ENCODE measurements around the gene SERINC2.
"Not testable (repeated sequence)": the region's sequence is repeated elsewhere in the genome, so short reads cannot be mapped to it uniquely, and the experiment has no call there.

Gene SERINC2

DNA sequence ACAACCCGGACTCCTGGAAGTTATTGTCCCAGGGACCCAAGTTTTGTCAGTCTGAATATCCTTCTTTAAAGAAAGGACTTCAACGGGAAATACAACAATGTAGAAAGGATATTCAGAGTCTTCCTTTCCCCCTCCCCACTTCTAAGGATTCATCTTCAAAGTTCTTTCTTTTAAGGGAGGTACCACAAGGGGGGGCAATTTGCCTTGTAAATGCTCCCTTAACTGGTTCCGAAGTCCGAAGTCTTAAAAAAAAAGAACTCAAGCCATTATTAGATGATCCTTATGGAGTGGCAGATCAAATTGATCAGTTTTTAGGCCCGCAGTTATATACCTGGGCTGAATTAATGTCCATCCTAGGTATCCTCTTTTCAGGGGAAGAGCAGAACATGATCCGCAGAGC lies 47.0 kb downstream of the SERINC2 start:
- TF ChIP-seq CTCF (IDR thresholded peaks at IDR 0.05; ENCODE audit: low read depth, low read length): peak; percentile 8
- no peak overlapping the region for H3K4me3 ChIP-seq (ENCODE audit: low read depth, low read length)
- in situ Hi-C loops (cut with HindIII; ENCODE audit: low sequenced_read_pairs): no loop called here
- no peak for DNase-seq (ENCODE audit: low read depth, low spot score)

- peak; percentile 7 for DNase-seq (ENCODE audit: low read depth, low spot score)
- H3K4me3 ChIP-seq (ENCODE audit: low read depth, low read length): no peak overlapping the region
- in situ Hi-C loops (cut with HindIII; ENCODE audit: low sequenced_read_pairs): no loop called here
- no peak for TF ChIP-seq CTCF (IDR thresholded peaks at IDR 0.05; ENCODE audit: low read depth, low read length)
Measured at GRCh38 chr1:31467005-31467674, 54.1 kb downstream of the SERINC2 start.

DNA sequence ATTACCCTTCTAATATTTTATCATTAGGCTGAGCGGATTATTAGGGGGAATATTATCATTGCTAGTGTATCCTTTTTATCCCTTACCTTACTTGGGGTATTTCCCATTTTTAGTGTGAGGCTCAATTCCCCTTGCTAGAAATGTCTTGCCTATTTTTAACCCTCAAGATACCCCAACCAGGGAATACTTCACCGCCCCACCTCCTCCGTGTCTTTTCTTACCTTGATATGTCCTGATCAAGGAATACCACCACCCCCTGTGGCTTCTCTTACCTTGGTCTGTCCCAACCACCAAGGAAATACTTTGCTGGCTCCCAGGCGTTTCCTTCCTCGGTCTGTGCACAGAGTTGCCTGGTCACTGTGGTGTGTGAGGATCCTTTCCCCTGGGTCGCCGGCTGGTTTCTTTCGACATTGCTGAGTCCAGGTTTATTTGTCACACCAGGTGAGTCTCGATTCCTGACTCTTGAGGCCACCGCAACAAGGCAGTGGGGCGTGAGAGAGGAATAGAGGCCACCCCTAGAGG lies 57.8 kb downstream of the SERINC2 start:
- no peak for TF ChIP-seq CTCF (IDR thresholded peaks at IDR 0.05; ENCODE audit: low read depth, low read length)
- in situ Hi-C loops (cut with HindIII; ENCODE audit: low sequenced_read_pairs): no loop called here
- H3K4me3 ChIP-seq (ENCODE audit: low read depth, low read length): no peak overlapping the region
- no peak for DNase-seq (ENCODE audit: low read depth, low spot score)

DNA sequence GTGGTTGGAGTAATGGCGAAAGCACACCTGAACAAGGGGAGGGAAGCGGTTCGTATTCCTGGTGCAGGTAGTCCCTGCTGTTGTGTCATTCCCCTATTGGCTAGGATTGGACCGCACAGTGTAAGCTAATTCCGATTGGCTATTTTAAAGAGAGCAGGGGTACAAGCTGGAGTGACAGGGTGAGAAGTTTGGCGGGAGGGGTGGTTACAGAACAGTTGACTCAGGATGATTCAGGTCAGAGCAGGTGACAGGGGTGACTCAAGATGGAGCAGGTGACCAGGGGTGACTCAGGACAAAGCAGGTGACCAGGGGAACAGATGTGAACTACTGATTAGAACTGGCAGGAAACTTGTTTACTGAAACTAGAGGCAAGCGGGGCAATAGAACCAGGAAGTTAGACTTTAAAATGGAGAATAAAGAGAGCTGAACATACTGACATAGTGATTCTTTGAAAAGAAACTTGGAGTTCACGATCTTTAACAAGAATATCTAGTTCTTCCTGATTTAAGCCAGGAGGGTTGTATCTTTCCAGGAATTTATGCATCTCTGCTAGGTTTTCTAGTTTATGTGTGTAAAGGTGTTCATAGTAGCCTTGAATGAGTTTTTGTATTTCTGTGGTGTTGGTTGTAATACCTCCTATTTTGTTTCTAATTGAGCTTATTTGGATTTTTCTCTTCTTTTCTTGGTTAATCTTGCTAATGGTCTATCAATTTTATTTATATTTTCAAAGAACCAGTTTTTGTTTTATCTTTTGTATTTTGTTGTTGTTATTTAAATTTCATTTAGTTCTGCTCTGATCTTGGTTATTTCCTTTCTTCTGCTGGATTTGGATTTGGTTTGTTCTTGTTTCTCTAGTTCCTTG lies 58.7 kb downstream of the SERINC2 start:
- in situ Hi-C loops (cut with HindIII; ENCODE audit: low sequenced_read_pairs); DNase-seq (ENCODE audit: low read depth, low spot score); H3K4me3 ChIP-seq (ENCODE audit: low read depth, low read length): not testable (repeated sequence)

DNA sequence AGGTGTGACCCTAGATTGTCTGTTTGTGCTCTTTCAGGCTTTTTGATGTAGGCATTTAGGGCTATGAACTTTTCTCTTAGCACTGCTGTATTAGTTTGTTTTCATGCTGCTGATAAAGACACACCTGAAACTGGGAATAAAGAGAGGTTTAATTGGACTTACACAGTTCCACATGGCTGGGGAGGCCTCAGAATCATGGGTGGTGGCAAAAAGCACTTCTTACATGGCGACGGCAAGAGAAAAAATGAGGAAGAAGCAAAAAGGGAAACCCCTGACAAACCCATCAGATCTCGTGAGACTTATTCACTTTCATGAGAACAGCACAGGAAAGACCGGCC lies 59.3 kb downstream of the SERINC2 start:
- DNase-seq (ENCODE audit: low read depth, low spot score); in situ Hi-C loops (cut with HindIII; ENCODE audit: low sequenced_read_pairs); H3K4me3 ChIP-seq (ENCODE audit: low read depth, low read length): not testable (repeated sequence)

DNA sequence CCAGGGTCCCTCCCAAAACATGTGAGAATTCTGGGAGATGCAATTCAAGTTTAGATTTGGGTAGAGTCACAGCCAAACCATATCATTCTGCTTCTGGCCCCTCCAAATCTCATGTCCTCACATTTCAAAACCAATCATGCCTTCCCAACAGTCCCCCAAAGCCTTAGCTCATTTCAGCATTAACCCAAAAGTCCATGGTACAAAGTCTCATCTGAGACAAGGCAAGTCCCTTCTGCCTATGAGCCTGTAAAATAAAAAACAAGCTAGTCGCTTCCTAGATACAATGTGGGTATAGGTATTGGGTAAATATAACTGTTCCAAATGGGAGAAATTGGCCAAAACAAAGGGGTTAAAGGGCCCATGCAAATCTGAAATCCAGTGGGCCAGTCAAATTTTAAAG lies 59.7 kb downstream of the SERINC2 start:
- H3K4me3 ChIP-seq (ENCODE audit: low read depth, low read length); in situ Hi-C loops (cut with HindIII; ENCODE audit: low sequenced_read_pairs); DNase-seq (ENCODE audit: low read depth, low spot score): not testable (repeated sequence)

- in situ Hi-C loops (cut with HindIII; ENCODE audit: low sequenced_read_pairs); DNase-seq (ENCODE audit: low read depth, low spot score): not testable (repeated sequence)
Measured at GRCh38 chr1:31473508-31473907, 60.5 kb downstream of the SERINC2 start.

DNA sequence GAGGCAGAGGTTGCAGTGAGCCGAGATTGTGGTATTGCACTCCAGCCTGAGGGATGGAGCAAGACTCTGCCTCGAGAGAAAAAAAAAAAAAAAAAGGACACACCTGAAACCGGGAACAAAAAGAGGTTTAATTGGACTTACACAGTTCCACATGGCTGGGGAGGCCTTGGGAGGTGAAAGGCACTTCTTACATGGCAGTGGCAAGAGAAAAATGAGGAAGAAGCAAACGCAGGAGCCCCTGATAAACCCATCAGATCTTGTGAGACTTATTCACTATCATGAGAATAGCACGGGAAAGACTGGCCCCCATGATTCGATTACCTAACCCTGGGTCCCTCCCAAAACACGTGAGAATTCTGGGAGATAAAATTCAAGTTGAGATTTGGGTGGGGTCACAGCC lies 61.6 kb downstream of the SERINC2 start:
- H3K4me3 ChIP-seq (ENCODE audit: low read depth, low read length); in situ Hi-C loops (cut with HindIII; ENCODE audit: low sequenced_read_pairs); DNase-seq (ENCODE audit: low read depth, low spot score): not testable (repeated sequence)

More at GRCh38 chr1:31473508-31473907, 60.5 kb downstream of the SERINC2 start:
- not testable (repeated sequence) for H3K4me3 ChIP-seq (ENCODE audit: low read depth, low read length)

Measured in astrocyte of the spinal cord (primary cell).